Upper lobe of right lung (tissue), 1 donor: ENCODE measurements around the gene DPY19L3. TPM values are rescaled to one million over a fixed set of nuclear protein-coding genes. Genes with fewer than 3 reads are reported as not detected.

Source experiments
- ATAC-seq: fragments of 200-7000 bp; cut with Tn5 transposase; one replicate; pipeline ENCODE4 v1.9.1; 2020; ENCODE audit warnings: mild to moderate bottlenecking, moderate library complexity
- DNase-seq: peaks from one replicate; pipeline ENCODE4 v3.0.0-alpha.2; 2020
- H3K27ac ChIP-seq: fragments of 200-600 bp; one replicate; pipeline ENCODE4 v1.8.0; 2022
- H3K27me3 ChIP-seq: fragments of 200-600 bp; one replicate; pipeline ENCODE4 v1.8.0; 2022; ENCODE audit warnings: mild to moderate bottlenecking
- H3K36me3 ChIP-seq: fragments of 200-600 bp; one replicate; pipeline ENCODE4 v1.8.0; 2022
- H3K4me1 ChIP-seq: fragments of 200-600 bp; one replicate; pipeline ENCODE4 v1.8.0; 2022
- H3K4me3 ChIP-seq: fragments of 200-600 bp; one replicate; pipeline ENCODE4 v1.8.0; 2022; ENCODE audit warnings: mild to moderate bottlenecking
- H3K9me3 ChIP-seq: fragments of 200-600 bp; one replicate; pipeline ENCODE4 v1.8.0; 2022
- intact Hi-C: fragments of 100-400 bp; cut with DNase I; formaldehyde crosslinking; loops from one replicate; pipeline ENCODE4 v1.11.0; 2022
- total RNA-seq: library from RNA; stranded (reverse); fragmentation: NEBNext Ultra II Directional; extraction: Animal tissue kit (Norgen Biotek cat#: 25700); gene quantifications from one replicate; pipeline ENCODE4 v1.2.1, GENCODE V29; 2021
- TF ChIP-seq, protein P1 (sequence below): fragments of 200-600 bp; IDR thresholded peaks from one replicate; pipeline ENCODE4 v1.8.0; 2022; ENCODE audit warnings: antibody characterized with exemption
- donor health status: DM: no; HTN: yes; CAD: no; lungs with severe emphysema.

The DPY19L3 gene
- total RNA-seq, 1 donor from 2014 or later, result 36.1 TPM

DNA sequence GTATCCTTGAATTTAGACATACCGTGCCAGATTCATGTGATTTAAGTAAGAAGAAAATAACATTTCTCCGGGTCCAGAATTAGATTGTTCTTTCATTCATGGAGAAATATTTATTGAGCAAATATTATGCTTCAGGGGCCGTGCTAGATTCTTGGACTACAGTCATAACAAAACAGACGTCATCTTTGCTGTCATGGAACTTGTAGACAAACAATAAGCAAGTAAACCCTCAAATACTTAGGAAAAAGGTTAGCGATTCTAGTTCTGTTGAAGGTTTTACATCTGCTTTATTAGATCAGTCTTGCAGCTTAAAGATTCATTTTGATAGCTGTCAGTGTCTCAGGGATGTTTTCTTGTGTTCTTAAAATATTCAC lies 43.3 kb upstream of the DPY19L3 start:
- ATAC-seq, result no peak
- no peaks in the 10 kb centered on the region for H3K9me3 ChIP-seq
- H3K27ac ChIP-seq, result peak overlapping the region; percentile 52
- no peak overlapping the region for H3K4me3 ChIP-seq
- H3K27me3 ChIP-seq, result no peaks in the 10 kb centered on the region
- H3K36me3 ChIP-seq, result peaks cover 49% of the 10 kb centered on the region
- TF ChIP-seq, protein P1, sequence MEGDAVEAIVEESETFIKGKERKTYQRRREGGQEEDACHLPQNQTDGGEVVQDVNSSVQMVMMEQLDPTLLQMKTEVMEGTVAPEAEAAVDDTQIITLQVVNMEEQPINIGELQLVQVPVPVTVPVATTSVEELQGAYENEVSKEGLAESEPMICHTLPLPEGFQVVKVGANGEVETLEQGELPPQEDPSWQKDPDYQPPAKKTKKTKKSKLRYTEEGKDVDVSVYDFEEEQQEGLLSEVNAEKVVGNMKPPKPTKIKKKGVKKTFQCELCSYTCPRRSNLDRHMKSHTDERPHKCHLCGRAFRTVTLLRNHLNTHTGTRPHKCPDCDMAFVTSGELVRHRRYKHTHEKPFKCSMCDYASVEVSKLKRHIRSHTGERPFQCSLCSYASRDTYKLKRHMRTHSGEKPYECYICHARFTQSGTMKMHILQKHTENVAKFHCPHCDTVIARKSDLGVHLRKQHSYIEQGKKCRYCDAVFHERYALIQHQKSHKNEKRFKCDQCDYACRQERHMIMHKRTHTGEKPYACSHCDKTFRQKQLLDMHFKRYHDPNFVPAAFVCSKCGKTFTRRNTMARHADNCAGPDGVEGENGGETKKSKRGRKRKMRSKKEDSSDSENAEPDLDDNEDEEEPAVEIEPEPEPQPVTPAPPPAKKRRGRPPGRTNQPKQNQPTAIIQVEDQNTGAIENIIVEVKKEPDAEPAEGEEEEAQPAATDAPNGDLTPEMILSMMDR, result no peak
- H3K4me1 ChIP-seq, result peaks cover 6% of the 10 kb centered on the region
- intact Hi-C loops, result no loop called here
- no peak for DNase-seq

DNA sequence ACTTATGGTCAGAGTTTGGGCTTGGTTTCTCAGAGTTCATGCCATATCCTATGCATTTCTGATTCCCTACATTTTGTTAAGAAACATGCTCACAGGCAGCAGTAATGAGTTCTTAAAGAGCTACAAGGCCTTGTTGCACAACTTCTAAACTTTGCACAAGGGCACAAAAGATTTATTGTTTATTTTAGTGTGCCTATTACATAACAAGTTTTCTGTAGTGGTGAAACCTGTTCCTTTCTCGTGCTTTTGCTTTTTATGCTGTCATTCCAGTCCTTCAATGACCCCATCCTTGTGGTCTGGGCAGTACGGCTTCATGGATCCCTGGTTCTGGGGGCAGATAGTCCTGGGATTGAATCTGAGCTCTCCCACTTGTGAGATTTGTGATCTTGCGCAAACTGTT lies 42.4 kb upstream of the DPY19L3 start:
- H3K4me3 ChIP-seq, result no peak overlapping the region
- H3K4me1 ChIP-seq, result peaks cover 6% of the 10 kb centered on the region
- H3K27me3 ChIP-seq, result no peaks in the 10 kb centered on the region
- H3K9me3 ChIP-seq, result no peaks in the 10 kb centered on the region
- DNase-seq (no peak), ATAC-seq (peak; percentile 79)
- TF ChIP-seq, protein P1, result no peak
- intact Hi-C loops, result no loop called here
- H3K27ac ChIP-seq, result peak overlapping the region; percentile 61
- peaks cover 40% of the 10 kb centered on the region for H3K36me3 ChIP-seq

DNA sequence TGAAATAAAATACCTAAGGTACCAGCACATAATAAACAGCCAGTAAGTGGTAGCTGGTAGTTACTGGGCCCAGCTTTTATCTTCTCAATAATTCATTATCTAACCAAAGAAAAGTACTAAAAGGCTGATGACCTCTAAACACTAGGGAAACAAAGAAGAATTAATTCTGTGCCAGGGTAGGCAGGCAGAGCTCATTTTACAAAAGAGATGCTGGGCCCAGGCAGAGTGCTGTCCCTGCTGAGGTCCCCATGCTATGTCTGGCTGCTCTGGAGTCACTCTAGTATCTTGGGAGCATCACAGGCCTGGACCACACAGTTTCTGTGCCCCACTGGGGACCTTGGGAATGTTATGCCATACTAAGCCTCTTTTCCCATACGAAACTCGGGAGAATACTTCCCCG lies 41.9 kb upstream of the DPY19L3 start:
- Histone ChIP-seq H3K4me1 (peaks cover 6% of the 10 kb centered on the region), H3K4me3 (no peak overlapping the region), H3K36me3 (peaks cover 36% of the 10 kb centered on the region), H3K27me3 (no peaks in the 10 kb centered on the region), H3K27ac (peak overlapping the region; percentile 61), H3K9me3 (no peaks in the 10 kb centered on the region)
- no peak for DNase-seq
- TF ChIP-seq, protein P1, result no peak
- intact Hi-C loops, result no loop called here
- ATAC-seq, result no peak

DNA sequence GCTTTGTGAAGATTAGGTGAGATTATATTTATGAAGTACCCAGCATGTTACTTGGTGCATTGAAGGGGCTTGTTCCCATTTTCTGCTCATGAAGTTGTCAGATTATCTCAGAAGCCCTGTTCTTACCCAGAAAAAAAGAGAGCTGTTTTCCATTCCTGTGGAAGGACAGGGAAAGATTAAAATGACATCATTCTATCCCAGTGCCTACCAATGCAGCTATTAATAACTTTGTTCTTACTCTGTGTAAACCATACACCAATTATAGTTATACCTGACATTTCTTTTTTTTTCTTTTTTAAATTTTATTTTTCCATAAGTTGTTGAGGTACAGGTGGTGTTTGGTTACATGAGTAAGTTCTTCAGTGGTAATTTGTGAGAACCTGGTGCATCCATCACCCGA lies 41.5 kb upstream of the DPY19L3 start:
- TF ChIP-seq, protein P1, result no peak
- Histone ChIP-seq H3K4me3 (no peak overlapping the region), H3K27ac (peak overlapping the region; percentile 61), H3K9me3 (no peaks in the 10 kb centered on the region), H3K4me1 (peaks cover 6% of the 10 kb centered on the region), H3K36me3 (peaks cover 32% of the 10 kb centered on the region), H3K27me3 (no peaks in the 10 kb centered on the region)
- no peak for ATAC-seq
- no peak for DNase-seq
- intact Hi-C loops, result no loop called here

DNA sequence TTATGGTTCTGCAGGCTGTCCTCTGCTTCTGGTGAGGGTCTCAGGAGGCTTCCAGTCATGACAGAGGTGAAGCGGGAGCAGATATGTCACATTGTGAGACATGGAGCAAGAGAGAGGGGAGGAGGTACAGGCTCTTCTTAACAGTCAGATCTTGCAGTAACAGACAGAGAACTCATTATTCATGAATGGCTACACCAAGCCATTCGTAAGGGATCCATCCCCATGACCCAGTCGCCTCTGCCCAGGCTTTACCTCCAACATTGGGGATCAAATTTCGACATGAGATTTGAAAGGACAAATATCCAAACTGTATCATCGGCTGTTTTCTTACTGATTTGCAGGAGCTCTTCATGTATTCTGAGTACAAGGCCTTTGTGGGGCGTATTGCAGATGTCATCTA lies 38.5 kb upstream of the DPY19L3 start:
- TF ChIP-seq, protein P1, result no peak
- DNase-seq (no peak), ATAC-seq (no peak)
- Histone ChIP-seq H3K4me3 (no peak overlapping the region), H3K27me3 (no peaks in the 10 kb centered on the region), H3K27ac (no peak overlapping the region), H3K36me3 (peaks cover 20% of the 10 kb centered on the region), H3K9me3 (no peaks in the 10 kb centered on the region), H3K4me1 (peaks cover 6% of the 10 kb centered on the region)
- intact Hi-C loops, result no loop called here

DNA sequence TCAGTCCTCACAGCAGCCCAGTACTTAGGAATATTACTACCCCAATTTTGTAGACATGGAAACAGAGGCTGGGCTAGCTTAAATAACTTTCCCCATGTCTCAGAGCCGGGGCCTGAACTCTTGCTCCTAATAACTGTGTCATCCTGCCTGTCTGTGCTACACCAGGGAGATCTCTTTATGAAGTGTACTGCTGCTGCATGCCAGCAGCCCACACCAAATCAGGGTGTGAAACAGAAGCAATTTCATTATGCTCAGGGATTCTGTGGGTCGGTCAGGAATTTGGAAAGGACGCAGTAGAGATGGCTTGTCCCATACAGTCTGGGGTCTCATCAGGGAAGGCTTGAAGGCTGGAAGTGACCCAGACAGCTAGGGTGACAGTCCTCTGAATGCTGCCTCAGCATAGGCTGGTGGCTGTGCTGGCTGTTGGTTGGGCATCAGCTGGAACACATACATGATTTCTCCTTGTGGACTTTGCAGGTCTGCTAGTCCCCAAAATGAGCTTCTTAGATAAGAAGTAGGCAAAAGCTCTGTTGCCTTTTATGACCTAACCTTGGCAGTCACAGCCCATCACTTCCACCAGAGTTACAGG lies 37.5 kb upstream of the DPY19L3 start:
- intact Hi-C loops, result no loop called here
- Histone ChIP-seq H3K36me3 (peaks cover 22% of the 10 kb centered on the region), H3K27ac (no peak overlapping the region), H3K27me3 (no peaks in the 10 kb centered on the region), H3K4me3 (no peak overlapping the region), H3K9me3 (no peaks in the 10 kb centered on the region), H3K4me1 (peaks cover 6% of the 10 kb centered on the region)
- ATAC-seq (no peak), DNase-seq (no peak)
- TF ChIP-seq, protein P1, result no peak
